HepG2 (cell line): Measurements from ENCODE around the gene CAPN12.

ENCODE experiments used
- CTCF ChIP-seq: sonication (generic); formaldehyde crosslinking; IDR thresholded peaks from 2 replicates; pipeline ENCODE4 v1.5.0; 2020; ENCODE audit warnings: mild to moderate bottlenecking, missing genetic modification reagents, moderate library complexity
- UBTF ChIP-seq: sonication (generic); formaldehyde crosslinking; IDR thresholded peaks from 2 replicates; pipeline ENCODE4 v1.4.0; 2020; ENCODE audit warnings: mild to moderate bottlenecking, missing genetic modification reagents
- USF2 ChIP-seq, 2 experiments: sonication (generic) in 1 of 2; formaldehyde crosslinking in 1 of 2; IDR thresholded peaks; 2 replicates each; pipeline versions ENCODE4 v1.5.1 to v1.6.1; 2011 to 2020; ENCODE audit warnings: borderline replicate concordance in 1 of 2, low read depth in 1 of 2, low read length in 1 of 2, mild to moderate bottlenecking in 1 of 2, missing genetic modification reagents in 1 of 2, moderate library complexity in 1 of 2
- ZNF598 ChIP-seq: sonication (generic); formaldehyde crosslinking; IDR thresholded peaks from 2 replicates; pipeline ENCODE4 v1.5.1; 2020; ENCODE audit warnings: mild to moderate bottlenecking, missing genetic modification reagents, borderline replicate concordance

GRCh38 chr19:38691938-38692457, 52.3 kb downstream of the CAPN12 start:
- no peak for TF ChIP-seq ZNF598 (CRISPR knock-in tag)
- TF ChIP-seq CTCF: no peak
- no peak for TF ChIP-seq UBTF (CRISPR knock-in tag)
- no peak for TF ChIP-seq USF2 (IDR thresholded peaks at IDR 0.05; ENCODE audit: low read depth, low read length)
- TF ChIP-seq USF2 (CRISPR knock-in tag; IDR thresholded peaks at IDR 0.05; ENCODE audit: borderline replicate concordance): no peak
